Measurements from ENCODE around the gene FXN.

FXN gene

GRCh38 chr9:69027355-69028097, 8.0 kb upstream of the FXN start:
- H2AFZ ChIP-seq (ENCODE audit: low read depth, low read length), result no peak overlapping the region
- H3K4me2 ChIP-seq (ENCODE audit: insufficient read depth, low read length), result no peak overlapping the region
- H3K4me3 ChIP-seq (ENCODE audit: low read depth in 1 of 2, low read length in 2 of 2), result no peak overlapping the region
- ATAC-seq (ENCODE audit: insufficient read depth, low read depth) (peak; percentile 34; the same call in 2 of the 3 replicates), DNase-seq (peak; percentile 29)
- no peaks in the 10 kb centered on the region for H3K27me3 ChIP-seq (ENCODE audit: insufficient read depth, low read length, poor library complexity)
- TF ChIP-seq EZH2 (IDR thresholded peaks at IDR 0.05; ENCODE audit: borderline replicate concordance, low read depth, low read length, severe bottlenecking), result no peak
- peak; percentile 82 for TF ChIP-seq CTCF (IDR thresholded peaks at IDR 0.05; ENCODE audit: borderline replicate concordance, extremely low read depth, low read length, poor library complexity, severe bottlenecking)
- H3K27ac ChIP-seq (ENCODE audit: low read length), result no peak overlapping the region
- peaks cover 28% of the 10 kb centered on the region for H3K4me1 ChIP-seq (ENCODE audit: insufficient read depth, low read length)
- H4K20me1 ChIP-seq (ENCODE audit: insufficient read depth, low read length), result no peaks in the 10 kb centered on the region
- no peaks in the 10 kb centered on the region for H3K79me2 ChIP-seq (ENCODE audit: insufficient read depth, low read length)
- H3K9ac ChIP-seq (ENCODE audit: low read depth, low read length), result no peak overlapping the region
- H3K9me3 ChIP-seq (ENCODE audit: insufficient read depth, low read length, severe bottlenecking), result peaks cover 5% of the 10 kb centered on the region
- no peaks in the 10 kb centered on the region for H3K36me3 ChIP-seq (ENCODE audit: insufficient read depth, low read length)

- no peak overlapping the region for H3K4me2 ChIP-seq (ENCODE audit: insufficient read depth, low read length)
- H3K27me3 ChIP-seq (ENCODE audit: insufficient read depth, low read length, poor library complexity), result no peaks in the 10 kb centered on the region
- peaks cover 5% of the 10 kb centered on the region for H3K9me3 ChIP-seq (ENCODE audit: insufficient read depth, low read length, severe bottlenecking)
- no peak overlapping the region for H3K9ac ChIP-seq (ENCODE audit: low read depth, low read length)
- ATAC-seq (ENCODE audit: insufficient read depth, low read depth) (peak; percentile 96), DNase-seq (peak; percentile 80)
- no peaks in the 10 kb centered on the region for H3K36me3 ChIP-seq (ENCODE audit: insufficient read depth, low read length)
- TF ChIP-seq CTCF (IDR thresholded peaks at IDR 0.05; ENCODE audit: borderline replicate concordance, extremely low read depth, low read length, poor library complexity, severe bottlenecking) (no peak), EZH2 (IDR thresholded peaks at IDR 0.05; ENCODE audit: borderline replicate concordance, low read depth, low read length, severe bottlenecking) (no peak)
- H4K20me1 ChIP-seq (ENCODE audit: insufficient read depth, low read length), result no peaks in the 10 kb centered on the region
- peaks cover 28% of the 10 kb centered on the region for H3K4me1 ChIP-seq (ENCODE audit: insufficient read depth, low read length)
- H3K79me2 ChIP-seq (ENCODE audit: insufficient read depth, low read length), result no peaks in the 10 kb centered on the region
- no peak overlapping the region for H3K4me3 ChIP-seq (ENCODE audit: low read depth in 1 of 2, low read length in 2 of 2)
- no peak overlapping the region for H2AFZ ChIP-seq (ENCODE audit: low read depth, low read length)
- H3K27ac ChIP-seq (ENCODE audit: low read length), result no peak overlapping the region
These were observed 6.8 kb upstream of the FXN start for GRCh38 chr9:69028754-69029153.

- no peak overlapping the region for H3K27ac ChIP-seq (ENCODE audit: low read length)
- ATAC-seq (ENCODE audit: insufficient read depth, low read depth) (no peak), DNase-seq (no peak)
- TF ChIP-seq CTCF (IDR thresholded peaks at IDR 0.05; ENCODE audit: borderline replicate concordance, extremely low read depth, low read length, poor library complexity, severe bottlenecking) (no peak), EZH2 (IDR thresholded peaks at IDR 0.05; ENCODE audit: borderline replicate concordance, low read depth, low read length, severe bottlenecking) (no peak)
- H3K4me3 ChIP-seq (ENCODE audit: low read depth in 1 of 2, low read length in 2 of 2), result no peak overlapping the region
- no peaks in the 10 kb centered on the region for H3K36me3 ChIP-seq (ENCODE audit: insufficient read depth, low read length)
- no peak overlapping the region for H2AFZ ChIP-seq (ENCODE audit: low read depth, low read length)
- no peaks in the 10 kb centered on the region for H4K20me1 ChIP-seq (ENCODE audit: insufficient read depth, low read length)
- no peaks in the 10 kb centered on the region for H3K79me2 ChIP-seq (ENCODE audit: insufficient read depth, low read length)
- H3K27me3 ChIP-seq (ENCODE audit: insufficient read depth, low read length, poor library complexity), result no peaks in the 10 kb centered on the region
- H3K9me3 ChIP-seq (ENCODE audit: insufficient read depth, low read length, severe bottlenecking), result peaks cover 5% of the 10 kb centered on the region
- no peak overlapping the region for H3K9ac ChIP-seq (ENCODE audit: low read depth, low read length)
- peaks cover 28% of the 10 kb centered on the region for H3K4me1 ChIP-seq (ENCODE audit: insufficient read depth, low read length)
- no peak overlapping the region for H3K4me2 ChIP-seq (ENCODE audit: insufficient read depth, low read length)
These were observed 6.0 kb upstream of the FXN start for GRCh38 chr9:69029535-69029934.

Measured in DND-41 (cell line).